ENCODE measurements around the gene ERCC2. TPM values are rescaled to one million over a fixed set of nuclear protein-coding genes. Genes with fewer than 3 reads are reported as not detected.

The ERCC2 gene
- 22.3 and 34.8 TPM in 2 replicates for total RNA-seq (ENCODE audit: low replicate concordance)

- no peak for TF ChIP-seq CTCF (IDR thresholded peaks at IDR 0.05; ENCODE audit: insufficient read depth, low read length)
- peak; percentile 99 for DNase-seq (ENCODE audit: low read depth)
Observed at GRCh38 chr19:45370410-45371204, at the start of gene ERCC2. TSS of gene ERCC2 (minus strand) at chr19:45370573. CDS start at chr19:45370540, 33 bp downstream.

GRCh38 chr19:45419895-45420294 is 49.5 kb upstream of the ERCC2 start:
- no peak overlapping the region for H3K4me3 ChIP-seq (ENCODE audit: low read depth, low read length)
- DNase-seq (ENCODE audit: low read depth) = no peak
- TF ChIP-seq CTCF (IDR thresholded peaks at IDR 0.05; ENCODE audit: insufficient read depth, low read length) = no peak

More at GRCh38 chr19:45370410-45371204, at the start of gene ERCC2:
- H3K4me3 ChIP-seq (ENCODE audit: low read depth, low read length) = peak within 1 kb of the TSS; percentile 81

GRCh38 chr19:45419396-45419795 is 49.0 kb upstream of the ERCC2 start:
- DNase-seq (ENCODE audit: low read depth) = no peak
- no peak overlapping the region for H3K4me3 ChIP-seq (ENCODE audit: low read depth, low read length)
- no peak for TF ChIP-seq CTCF (IDR thresholded peaks at IDR 0.05; ENCODE audit: insufficient read depth, low read length)

GRCh38 chr19:45418802-45419201 is 48.4 kb upstream of the ERCC2 start:
- no peak for TF ChIP-seq CTCF (IDR thresholded peaks at IDR 0.05; ENCODE audit: insufficient read depth, low read length)
- DNase-seq (ENCODE audit: low read depth) = no peak
- no peak overlapping the region for H3K4me3 ChIP-seq (ENCODE audit: low read depth, low read length)

- no peak for DNase-seq (ENCODE audit: low read depth)
- TF ChIP-seq CTCF (IDR thresholded peaks at IDR 0.05; ENCODE audit: insufficient read depth, low read length) = no peak
- no peak overlapping the region for H3K4me3 ChIP-seq (ENCODE audit: low read depth, low read length)
Observed at GRCh38 chr19:45417151-45417550, 46.8 kb upstream of the ERCC2 start.

- no peak for TF ChIP-seq CTCF (IDR thresholded peaks at IDR 0.05; ENCODE audit: insufficient read depth, low read length)
- no peak overlapping the region for H3K4me3 ChIP-seq (ENCODE audit: low read depth, low read length)
Observed at GRCh38 chr19:45414468-45414867, 44.1 kb upstream of the ERCC2 start.

More at GRCh38 chr19:45414468-45414867, 44.1 kb upstream of the ERCC2 start:
- no peak for DNase-seq (ENCODE audit: low read depth)
